AG09319 (cell line): ENCODE measurements around the gene GDAP1L1.
A peak's percentile ranks its signal among the peaks of the same experiment; 100 is the strongest.

Source experiments
- DNase-seq: peaks from one replicate; pipeline ENCODE4 v3.0.0-alpha.2; 2010; ENCODE audit warnings: low read depth; ENCODE audit errors: extremely low read depth
- CTCF ChIP-seq: IDR thresholded peaks from 2 replicates; pipeline ENCODE4 v1.5.1; 2011; ENCODE audit warnings: low read depth, mild to moderate bottlenecking, inconsistent platforms, low read length, moderate library complexity

The GDAP1L1 gene

DNA sequence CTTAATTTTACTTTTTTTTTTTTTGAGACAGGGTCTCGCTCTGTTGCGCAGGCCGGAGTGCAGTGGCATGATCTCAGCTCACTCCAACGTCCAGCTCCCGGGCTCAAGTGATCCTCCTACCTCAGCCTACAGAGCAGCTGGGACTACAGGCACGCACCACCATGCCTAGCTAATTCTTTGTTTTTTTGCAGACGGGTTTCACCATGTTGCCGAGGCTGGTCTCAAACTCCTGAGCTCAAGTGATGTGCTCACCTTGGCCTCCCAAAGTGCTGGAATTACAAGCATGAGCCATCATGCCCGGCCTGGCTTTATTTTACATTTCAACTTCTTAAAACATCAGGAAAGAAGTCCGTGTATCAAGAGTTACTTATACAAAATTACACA is 42.3 kb upstream of the GDAP1L1 start:
- TF ChIP-seq CTCF: no peak
- DNase-seq: no peak

DNA sequence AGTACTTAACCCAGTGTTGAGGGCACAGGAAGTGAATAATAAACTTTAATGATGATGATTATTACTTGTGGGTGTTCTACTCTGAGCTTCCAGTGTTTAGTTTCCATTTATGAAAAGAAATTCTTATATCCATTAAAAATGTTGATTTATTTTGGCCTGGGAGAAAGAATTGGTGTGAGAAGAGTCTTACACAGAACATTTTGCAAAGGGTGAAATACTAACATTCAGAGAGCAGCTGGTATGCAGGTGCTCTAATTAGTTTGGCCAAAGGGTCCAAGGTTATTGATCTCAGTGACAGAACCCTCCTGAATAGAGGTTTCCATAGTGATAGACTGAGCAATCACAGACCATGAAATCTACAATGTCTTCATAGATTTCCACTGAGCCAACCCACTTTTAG is 41.0 kb upstream of the GDAP1L1 start:
- DNase-seq: no peak
- no peak for TF ChIP-seq CTCF

DNA sequence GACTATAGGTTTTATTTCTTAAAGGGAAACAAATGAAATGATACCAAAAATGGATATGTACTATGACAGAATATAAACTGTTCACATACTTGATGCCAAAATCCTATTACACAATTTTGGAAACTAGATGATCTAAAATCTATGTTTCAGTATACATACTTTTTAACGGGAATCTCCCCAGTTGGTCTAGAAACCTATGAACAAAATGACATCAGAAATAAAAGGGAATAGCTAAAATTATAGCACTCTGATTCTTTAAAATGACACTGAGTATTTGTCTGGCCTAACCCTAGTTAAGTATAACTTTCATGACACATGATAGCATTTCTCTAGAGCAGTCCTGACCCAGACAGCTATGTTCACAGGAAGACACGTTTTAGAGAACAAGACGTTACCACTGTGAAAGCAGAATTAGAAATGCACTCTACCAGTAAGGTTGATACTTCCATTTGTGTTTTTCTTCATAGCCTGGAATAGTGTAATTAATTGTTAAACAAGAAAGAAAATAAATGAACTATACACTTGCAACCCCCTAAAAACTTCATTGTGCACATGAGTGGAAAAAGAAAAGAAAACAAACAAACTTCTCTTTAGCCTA is 39.9 kb upstream of the GDAP1L1 start:
- no peak for DNase-seq
- TF ChIP-seq CTCF: no peak

DNA sequence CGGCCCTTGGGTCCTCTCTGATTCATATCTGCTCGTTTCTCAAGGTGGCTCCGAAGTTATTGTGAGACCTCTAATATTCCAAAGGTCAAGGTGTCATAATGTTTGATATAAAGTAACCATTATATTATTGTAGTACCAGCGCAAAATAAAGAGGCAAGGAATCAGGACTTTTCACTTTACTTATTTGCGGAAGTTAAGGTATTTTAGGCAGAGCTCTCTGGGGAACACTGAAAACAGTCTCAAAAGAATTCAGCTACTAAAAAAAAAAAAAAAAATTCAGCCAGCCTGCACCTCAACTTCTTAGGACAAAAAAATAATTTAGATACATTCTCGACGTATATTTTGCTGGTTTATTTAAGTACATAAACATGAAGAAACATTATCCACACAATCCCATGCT is 38.9 kb upstream of the GDAP1L1 start:
- no peak for TF ChIP-seq CTCF
- DNase-seq: no peak

- no peak for DNase-seq
- TF ChIP-seq CTCF: no peak; the same call in 1 of the 2 replicates
Observed at GRCh38 chr20:44208770-44209169, 38.3 kb upstream of the GDAP1L1 start.

DNA sequence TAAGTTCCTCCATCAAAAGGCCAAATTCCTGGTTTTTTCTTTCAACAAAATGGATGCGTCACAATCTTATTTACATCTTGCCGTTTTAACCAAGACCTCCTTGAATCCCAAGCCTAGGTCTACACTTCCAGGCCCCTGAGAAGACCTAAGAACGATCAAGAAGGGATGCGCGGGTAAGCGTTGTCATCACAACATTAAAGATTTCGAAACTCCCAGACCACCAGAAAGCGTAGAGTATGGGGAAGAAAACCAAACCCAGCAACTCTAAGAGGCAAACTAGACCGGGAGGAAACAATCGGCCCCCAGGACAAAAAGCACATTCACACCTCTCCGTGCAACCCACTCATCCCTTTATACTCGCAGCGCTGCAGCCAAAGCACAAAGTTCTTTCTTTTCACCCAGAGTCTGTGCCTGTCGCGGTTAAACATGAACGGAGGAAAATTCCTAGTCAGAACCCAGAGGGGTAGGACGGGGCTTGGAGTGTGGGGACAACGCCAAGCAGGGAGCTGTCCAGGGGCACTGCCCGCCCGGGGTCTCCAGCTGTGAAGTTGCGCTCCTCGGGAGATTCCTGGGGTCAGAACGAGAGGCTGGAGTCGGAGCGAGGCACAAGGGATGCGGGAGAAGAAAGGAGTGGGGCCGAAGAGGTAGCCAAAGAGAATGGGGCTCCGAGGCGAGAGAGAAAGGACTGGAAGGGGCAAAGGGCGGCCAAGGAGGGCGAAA is 37.3 kb upstream of the GDAP1L1 start:
- no peak for TF ChIP-seq CTCF
- DNase-seq: no peak

DNA sequence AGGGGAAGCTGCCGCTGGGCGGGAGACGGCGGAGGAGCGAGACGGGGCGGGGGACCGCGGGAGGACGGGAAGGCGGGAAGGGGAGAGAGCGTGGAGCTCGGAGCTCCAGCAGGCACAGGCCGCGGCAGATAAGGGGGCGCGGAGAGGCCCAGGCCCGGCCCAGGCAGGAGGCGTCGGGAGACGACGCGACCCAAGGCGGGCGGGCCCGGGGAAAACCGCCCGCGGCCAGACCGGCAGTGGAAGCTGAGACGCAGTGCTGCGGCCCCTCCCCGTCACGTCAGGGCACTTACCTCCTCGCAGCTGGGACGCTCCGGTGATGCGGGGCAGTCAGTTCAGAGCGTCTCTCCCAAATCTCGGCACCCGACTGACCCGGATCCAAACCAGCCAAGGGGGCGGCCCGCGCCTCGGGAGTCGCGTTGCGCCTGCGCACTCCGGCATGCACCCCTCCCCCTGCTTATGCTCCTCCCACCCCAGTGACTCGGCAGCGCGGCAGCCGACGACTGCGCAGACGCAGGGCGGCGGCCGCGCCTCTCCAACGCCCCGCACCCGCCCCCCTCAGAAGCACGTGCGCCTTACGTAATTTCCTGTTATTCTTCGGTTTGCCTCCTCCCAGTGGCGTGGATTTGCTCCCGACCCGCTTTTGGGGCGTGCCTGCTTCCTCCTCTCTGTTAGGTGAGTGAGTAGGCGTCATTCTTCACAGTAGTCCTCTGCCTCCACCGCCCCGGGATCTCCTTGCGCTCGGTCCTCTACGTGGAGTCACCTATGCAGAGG is 36.5 kb upstream of the GDAP1L1 start, which contains the start of gene OSER1:
OSER1 (minus strand) TSS at position 366 of the 771 bp plus-strand sequence. CDS start 3,814 bp downstream, outside the sequence.
- TF ChIP-seq CTCF: no peak
- DNase-seq: peak; percentile 94
